A549 (cell line): ENCODE measurements around the gene CAMK1. TPM values are rescaled to one million over a fixed set of nuclear protein-coding genes. Genes with fewer than 3 reads are reported as not detected.

Experiments used
- ATAC-seq, 2 experiments: fragments of 200-7000 bp in 1 of 2; fragments of >200 bp in 1 of 2; cut with Nextera tagmentation in 1 of 2; cut with Tn5 transposase in 1 of 2; 3 replicates each; pipeline versions ENCODE4 v1.8.0 to v1.9.1; 2018 to 2020; ENCODE audit warnings: mild to moderate bottlenecking in 1 of 2, moderate library complexity in 1 of 2
- CTCF ChIA-PET: fragments of 300-600 bp; sonication (Branson Sonifier 250); formaldehyde crosslinking; extraction: SDS; loops from one replicate; lab custom pipeline; 2021; ENCODE audit warnings: antibody characterized with exemption, inconsistent platforms; lab: Yijun Ruan, JAX
- POLR2A ChIA-PET: fragments of 350-600 bp; formaldehyde crosslinking; extraction: SDS; loops from one replicate; lab custom pipeline; 2021; ENCODE audit warnings: antibody characterized with exemption, inconsistent platforms; lab: Yijun Ruan, JAX
- DNase-seq, 2 experiments: peaks; one replicate each; pipeline versions ENCODE4 v3.0.0 to v3.0.0-alpha.2; 2011 to 2016; ENCODE audit warnings: low read depth in 1 of 2, low spot score in 1 of 2
- FAIRE-seq: peaks from 2 replicates; lab custom pipeline; 2011; peaks lifted over from hg19 to GRCh38; lab: Jason Lieb, UNC
- H3K27ac ChIP-seq, 2 experiments: fragments of >200 bp; sonication (Bioruptor Twin); formaldehyde crosslinking; 3 replicates each; pipeline ENCODE4 v1.5.1; 2016 to 2017
- H3K4me1 ChIP-seq: fragments of >200 bp; sonication (Bioruptor Twin); formaldehyde crosslinking; 3 replicates; pipeline ENCODE4 v1.6.1; 2016
- H3K4me2 ChIP-seq: fragments of >200 bp; sonication (Bioruptor Twin); formaldehyde crosslinking; 3 replicates; pipeline ENCODE4 v1.6.1; 2016
- H3K4me3 ChIP-seq: fragments of >200 bp; sonication (Bioruptor Twin); formaldehyde crosslinking; 3 replicates; pipeline ENCODE4 v1.5.1; 2016
- H3K9me3 ChIP-seq: fragments of >200 bp; sonication (Bioruptor Twin); formaldehyde crosslinking; 3 replicates; pipeline ENCODE4 v1.6.1; 2016
- CBX2 ChIP-seq: fragments of 200-600 bp; sonication (generic); IDR thresholded peaks from 2 replicates; pipeline ENCODE4 v1.6.1; 2016; ENCODE audit warnings: low read depth, mild to moderate bottlenecking, borderline replicate concordance
- EP300 ChIP-seq, 2 experiments: fragments of >200 bp; sonication (Bioruptor Twin); formaldehyde crosslinking; IDR thresholded peaks; 2 replicates in 1 of 2; 3 replicates in 1 of 2; pipeline ENCODE4 v1.6.1; 2016 to 2017
- HOXA7 ChIP-seq: fragments of 250-450 bp; sonication (Bioruptor Pico); IDR thresholded peaks from 2 replicates; pipeline ENCODE4 v1.5.0; 2020; ENCODE audit warnings: mild to moderate bottlenecking, moderate library complexity
- HOXB13 ChIP-seq: fragments of 250-450 bp; sonication (Bioruptor Pico); IDR thresholded peaks from 2 replicates; pipeline ENCODE4 v1.5.0; 2020; ENCODE audit warnings: low read depth, mild to moderate bottlenecking, moderate library complexity
- JUN ChIP-seq, 2 experiments: fragments of >200 bp; sonication (Bioruptor Twin); formaldehyde crosslinking; IDR thresholded peaks; 2 replicates in 1 of 2; 3 replicates in 1 of 2; pipeline ENCODE4 v1.6.1; 2016 to 2017
- KDM1A ChIP-seq: fragments of 200-600 bp; sonication (generic); IDR thresholded peaks from 2 replicates; pipeline ENCODE4 v1.6.1; 2016; ENCODE audit warnings: low read depth, mild to moderate bottlenecking
- RARB ChIP-seq: fragments of 250-450 bp; sonication (Bioruptor Pico); IDR thresholded peaks from 2 replicates; pipeline ENCODE4 v1.8.0; 2021; ENCODE audit warnings: mild to moderate bottlenecking, moderate library complexity
- SMC3 ChIP-seq: fragments of >200 bp; sonication (Bioruptor Twin); formaldehyde crosslinking; IDR thresholded peaks from 3 replicates; pipeline ENCODE4 v1.6.1; 2018; ENCODE audit warnings: inconsistent platforms
- WGBS: methylation state at CpG from one replicate; pipeline ENCODE4 v1.1.6; 2017; ENCODE audit errors: missing lambda C conversion rate; 5-methylcytosine and 5-hydroxymethylcytosine counted together
- polyA plus RNA-seq, 4 experiments: library from polyadenylated mRNA; depleted of rRNA in 3 of 4; stranded (reverse); fragments of >200 nt; fragmentation: RNase III in 1 of 4; extraction: RNeasy Plus Mini Kit Qiagen cat#74134 plus additional on column Dnase treatment in 1 of 4; gene quantifications; 2 replicates in 3 of 4; 3 replicates in 1 of 4; pipeline ENCODE4 v1.2.3, GENCODE V29; 2011 to 2017
- TF ChIP-seq, protein P1 (sequence below): IDR thresholded peaks from 2 replicates; pipeline ENCODE4 v1.6.1; 2012
- TF ChIP-seq, protein P2 (sequence below): fragments of 250-450 bp; sonication (Bioruptor Pico); IDR thresholded peaks from 2 replicates; pipeline ENCODE4 v1.5.0; 2021; ENCODE audit warnings: mild to moderate bottlenecking, moderate library complexity, borderline replicate concordance
- TF ChIP-seq, protein P3 (sequence below): fragments of 450-650 bp; IDR thresholded peaks from 2 replicates; pipeline ENCODE4 v1.6.1; 2014; ENCODE audit warnings: antibody characterized with exemption
- TF ChIP-seq, protein P4 (sequence below): fragments of >200 bp; sonication (Bioruptor Twin); formaldehyde crosslinking; IDR thresholded peaks from 3 replicates; pipeline ENCODE4 v1.5.1; 2016

The CAMK1 gene
- polyA plus RNA-seq, 2 of the 4 experiments (the other 2 are of a cell fraction): 13.5 to 15.6 TPM

DNA sequence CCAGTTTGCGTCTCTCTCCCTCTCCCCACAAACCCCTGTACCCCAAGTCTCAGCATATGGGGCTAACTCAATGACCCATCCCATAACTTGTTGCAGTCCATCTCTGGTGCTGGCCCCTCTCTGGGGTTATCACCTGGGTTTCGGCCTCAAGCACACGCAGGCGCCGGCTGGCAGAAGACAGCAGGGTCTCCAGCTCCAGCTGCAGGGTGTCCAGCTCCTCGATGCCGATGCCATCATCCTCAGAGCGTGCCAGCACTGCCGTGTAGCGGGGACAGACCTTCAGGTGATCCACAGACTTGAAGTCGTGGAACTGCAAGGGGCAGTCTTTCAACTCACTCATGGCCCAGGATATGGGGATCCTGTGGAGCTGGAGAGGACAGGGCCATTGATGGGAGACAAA, 21.4 kb upstream of the CAMK1 start:
- ATAC-seq: no peak
- no peak for FAIRE-seq
- DNase-seq: no peak
- ChIA-PET CTCF (interaction anchor here (0.7 to 2.5 kb wide), 7 partner anchors 9 to 496 kb away, joined by 3 to 9 read pairs (median 3); no protein-coding TSS in a partner anchor), POLR2A (no interaction called here)
- 90% methylated on average over 11 of the region's 11 CpGs for WGBS
- H3K4me3 ChIP-seq: peak overlapping the region; percentile 68; the same call in 1 of the 3 replicates
- H3K27ac ChIP-seq: peak overlapping the region in 1 of 2 experiments; percentile 97; a peak in 4 of 6 replicates
- TF ChIP-seq, protein P1, sequence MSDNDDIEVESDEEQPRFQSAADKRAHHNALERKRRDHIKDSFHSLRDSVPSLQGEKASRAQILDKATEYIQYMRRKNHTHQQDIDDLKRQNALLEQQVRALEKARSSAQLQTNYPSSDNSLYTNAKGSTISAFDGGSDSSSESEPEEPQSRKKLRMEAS: no peak
- TF ChIP-seq JUN (IDR thresholded peaks at IDR 0.05): 0 out of 5 replicates have a peak, but pooled peaks of 1 of the 2 experiments have one; percentile 17
- no peaks in the 10 kb centered on the region for H3K9me3 ChIP-seq
- peaks cover 21% of the 10 kb centered on the region for H3K4me1 ChIP-seq
- peak overlapping the region; percentile 86 for H3K4me2 ChIP-seq

DNA sequence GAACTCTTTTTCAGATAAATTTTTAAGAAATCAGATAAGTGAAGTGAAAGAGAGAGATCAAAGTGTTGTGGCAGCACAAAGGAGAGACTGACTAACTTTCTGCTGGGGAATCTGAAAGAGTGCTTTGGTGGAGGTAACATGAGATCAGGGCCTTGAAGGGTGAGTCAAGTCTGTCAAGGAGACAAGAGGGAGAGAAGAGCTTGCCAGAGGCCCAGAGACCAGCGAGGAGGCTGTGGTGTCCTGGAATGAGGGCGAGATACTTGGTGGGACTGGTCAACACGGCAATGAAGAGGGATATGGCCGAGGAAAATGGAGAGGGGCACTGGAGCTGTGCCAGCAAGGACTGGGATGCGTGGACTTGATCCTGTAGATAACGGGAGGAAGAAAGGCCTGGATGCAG, 18.0 kb upstream of the CAMK1 start:
- DNase-seq (no peak), FAIRE-seq (no peak), ATAC-seq (no peak)
- POLR2A ChIA-PET: no interaction called here
- 88% methylated on average over 6 of the region's 6 CpGs for WGBS
- CTCF ChIA-PET: interaction anchor here (0.7 to 1.1 kb wide), 3 partner anchors 10 to 47 kb away, joined by 3 read pairs; no protein-coding TSS in a partner anchor
- peaks cover 12% of the 10 kb centered on the region; the same call in 2 of the 3 replicates for H3K4me1 ChIP-seq
- H3K9me3 ChIP-seq: no peaks in the 10 kb centered on the region
- TF ChIP-seq RARB (CRISPR knock-in tag) (no peak), CBX2 (no peak), SMC3 (no peak), HOXA7 (no peak), KDM1A (no peak), HOXB13 (CRISPR knock-in tag) (no peak)
- TF ChIP-seq, protein P2, sequence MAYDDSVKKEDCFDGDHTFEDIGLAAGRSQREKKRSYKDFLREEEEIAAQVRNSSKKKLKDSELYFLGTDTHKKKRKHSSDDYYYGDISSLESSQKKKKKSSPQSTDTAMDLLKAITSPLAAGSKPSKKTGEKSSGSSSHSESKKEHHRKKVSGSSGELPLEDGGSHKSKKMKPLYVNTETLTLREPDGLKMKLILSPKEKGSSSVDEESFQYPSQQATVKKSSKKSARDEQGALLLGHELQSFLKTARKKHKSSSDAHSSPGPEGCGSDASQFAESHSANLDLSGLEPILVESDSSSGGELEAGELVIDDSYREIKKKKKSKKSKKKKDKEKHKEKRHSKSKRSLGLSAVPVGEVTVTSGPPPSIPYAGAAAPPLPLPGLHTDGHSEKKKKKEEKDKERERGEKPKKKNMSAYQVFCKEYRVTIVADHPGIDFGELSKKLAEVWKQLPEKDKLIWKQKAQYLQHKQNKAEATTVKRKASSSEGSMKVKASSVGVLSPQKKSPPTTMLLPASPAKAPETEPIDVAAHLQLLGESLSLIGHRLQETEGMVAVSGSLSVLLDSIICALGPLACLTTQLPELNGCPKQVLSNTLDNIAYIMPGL (CRISPR knock-in tag): no peak
- TF ChIP-seq, protein P3, sequence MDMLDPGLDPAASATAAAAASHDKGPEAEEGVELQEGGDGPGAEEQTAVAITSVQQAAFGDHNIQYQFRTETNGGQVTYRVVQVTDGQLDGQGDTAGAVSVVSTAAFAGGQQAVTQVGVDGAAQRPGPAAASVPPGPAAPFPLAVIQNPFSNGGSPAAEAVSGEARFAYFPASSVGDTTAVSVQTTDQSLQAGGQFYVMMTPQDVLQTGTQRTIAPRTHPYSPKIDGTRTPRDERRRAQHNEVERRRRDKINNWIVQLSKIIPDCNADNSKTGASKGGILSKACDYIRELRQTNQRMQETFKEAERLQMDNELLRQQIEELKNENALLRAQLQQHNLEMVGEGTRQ: no peak
- TF ChIP-seq, protein P1: no peak
- no peak overlapping the region for H3K27ac ChIP-seq
- no peak overlapping the region for H3K4me2 ChIP-seq
- H3K4me3 ChIP-seq: no peak overlapping the region

DNA sequence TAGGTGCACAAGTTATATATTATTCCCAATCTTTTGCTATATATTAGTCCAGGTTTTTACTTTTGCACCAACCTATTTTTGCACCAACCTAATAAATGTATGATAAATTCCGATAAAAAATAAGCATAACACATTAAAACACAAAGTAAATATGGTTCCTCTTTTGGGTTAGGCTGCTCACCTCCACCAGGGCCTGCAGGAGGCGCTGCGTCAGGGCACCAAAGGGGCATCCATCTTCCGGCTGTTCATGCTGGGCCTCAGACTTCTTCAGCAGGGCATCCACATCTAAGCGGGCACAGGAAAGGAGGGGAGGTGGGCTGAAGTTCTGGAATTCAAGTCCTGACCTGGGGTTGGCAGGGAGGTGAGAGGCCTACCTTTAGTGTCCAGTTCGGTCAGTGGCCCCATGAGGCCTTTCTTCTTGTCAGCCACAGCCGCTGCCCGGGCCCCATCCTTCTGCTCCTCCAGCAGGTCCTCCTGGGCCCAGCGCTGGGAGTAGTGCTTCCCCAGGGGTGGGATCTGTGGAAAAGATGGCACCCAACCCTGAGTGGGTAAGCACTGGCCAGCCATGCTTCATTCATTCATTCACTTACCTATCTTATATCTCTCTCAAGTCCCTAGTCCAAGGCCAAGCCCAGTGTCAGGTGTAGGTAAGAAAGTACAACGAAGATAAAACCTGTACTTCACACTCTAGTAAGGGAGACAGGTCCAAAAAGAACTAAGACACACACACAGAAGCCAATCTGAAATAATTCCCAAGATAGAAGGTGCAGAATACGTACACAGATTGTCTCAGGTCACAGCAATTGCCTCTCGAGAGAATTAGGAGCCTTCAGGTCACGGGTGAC, 17.3 kb upstream of the CAMK1 start:
- Histone ChIP-seq H3K4me3 (no peak overlapping the region), H3K27ac (no peak overlapping the region), H3K9me3 (no peaks in the 10 kb centered on the region), H3K4me2 (no peak overlapping the region), H3K4me1 (peaks cover 12% of the 10 kb centered on the region; the same call in 2 of the 3 replicates)
- TF ChIP-seq, protein P4, sequence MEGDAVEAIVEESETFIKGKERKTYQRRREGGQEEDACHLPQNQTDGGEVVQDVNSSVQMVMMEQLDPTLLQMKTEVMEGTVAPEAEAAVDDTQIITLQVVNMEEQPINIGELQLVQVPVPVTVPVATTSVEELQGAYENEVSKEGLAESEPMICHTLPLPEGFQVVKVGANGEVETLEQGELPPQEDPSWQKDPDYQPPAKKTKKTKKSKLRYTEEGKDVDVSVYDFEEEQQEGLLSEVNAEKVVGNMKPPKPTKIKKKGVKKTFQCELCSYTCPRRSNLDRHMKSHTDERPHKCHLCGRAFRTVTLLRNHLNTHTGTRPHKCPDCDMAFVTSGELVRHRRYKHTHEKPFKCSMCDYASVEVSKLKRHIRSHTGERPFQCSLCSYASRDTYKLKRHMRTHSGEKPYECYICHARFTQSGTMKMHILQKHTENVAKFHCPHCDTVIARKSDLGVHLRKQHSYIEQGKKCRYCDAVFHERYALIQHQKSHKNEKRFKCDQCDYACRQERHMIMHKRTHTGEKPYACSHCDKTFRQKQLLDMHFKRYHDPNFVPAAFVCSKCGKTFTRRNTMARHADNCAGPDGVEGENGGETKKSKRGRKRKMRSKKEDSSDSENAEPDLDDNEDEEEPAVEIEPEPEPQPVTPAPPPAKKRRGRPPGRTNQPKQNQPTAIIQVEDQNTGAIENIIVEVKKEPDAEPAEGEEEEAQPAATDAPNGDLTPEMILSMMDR: peak; percentile 36; the same call in 2 of the 3 replicates
- TF ChIP-seq EP300 (IDR thresholded peaks at IDR 0.05): no peak
- ATAC-seq (peak in 1 of 2 experiments; percentile 41; a peak in 2 of 6 replicates), FAIRE-seq (no peak), DNase-seq (no peak)
- CTCF ChIA-PET: interaction anchor here (0.7 to 1.5 kb wide), 3 partner anchors 9 to 47 kb away, joined by 3 read pairs; no protein-coding TSS in a partner anchor
- 85% methylated on average over 13 of the region's 13 CpGs for WGBS
- POLR2A ChIA-PET: no interaction called here
